Suprapubic skin (tissue), 4 donors: Measurements from ENCODE around the gene C1GALT1.

Source experiments
- EP300 ChIP-seq: sonication (generic); formaldehyde crosslinking; IDR thresholded peaks from one replicate; pipeline ENCODE4 v1.6.1; 2017; ENCODE audit warnings: antibody characterized with exemption
- POLR2A ChIP-seq, 2 donors: fragments of 450-650 bp; IDR thresholded peaks; one replicate each; pipeline ENCODE4 v1.6.1; 2017; ENCODE audit warnings: antibody characterized with exemption in 2 of 2, mild to moderate bottlenecking in 2 of 2, moderate library complexity in 2 of 2
- POLR2AphosphoS5 ChIP-seq, 3 donors: sonication (generic); formaldehyde crosslinking; IDR thresholded peaks; one replicate each; pipeline ENCODE4 v1.6.1; 2017; ENCODE audit warnings: antibody characterized with exemption in 3 of 3
- TF ChIP-seq, protein P1 (sequence below), 2 donors: fragments of 200-600 bp in 1 of 2; fragments of 450-650 bp in 1 of 2; sonication (generic) in 1 of 2; IDR thresholded peaks; one replicate each; pipeline ENCODE4 v1.5.1; 2016 to 2019; ENCODE audit warnings: antibody characterized with exemption in 2 of 2, mild to moderate bottlenecking in 1 of 2, moderate library complexity in 1 of 2

DNA sequence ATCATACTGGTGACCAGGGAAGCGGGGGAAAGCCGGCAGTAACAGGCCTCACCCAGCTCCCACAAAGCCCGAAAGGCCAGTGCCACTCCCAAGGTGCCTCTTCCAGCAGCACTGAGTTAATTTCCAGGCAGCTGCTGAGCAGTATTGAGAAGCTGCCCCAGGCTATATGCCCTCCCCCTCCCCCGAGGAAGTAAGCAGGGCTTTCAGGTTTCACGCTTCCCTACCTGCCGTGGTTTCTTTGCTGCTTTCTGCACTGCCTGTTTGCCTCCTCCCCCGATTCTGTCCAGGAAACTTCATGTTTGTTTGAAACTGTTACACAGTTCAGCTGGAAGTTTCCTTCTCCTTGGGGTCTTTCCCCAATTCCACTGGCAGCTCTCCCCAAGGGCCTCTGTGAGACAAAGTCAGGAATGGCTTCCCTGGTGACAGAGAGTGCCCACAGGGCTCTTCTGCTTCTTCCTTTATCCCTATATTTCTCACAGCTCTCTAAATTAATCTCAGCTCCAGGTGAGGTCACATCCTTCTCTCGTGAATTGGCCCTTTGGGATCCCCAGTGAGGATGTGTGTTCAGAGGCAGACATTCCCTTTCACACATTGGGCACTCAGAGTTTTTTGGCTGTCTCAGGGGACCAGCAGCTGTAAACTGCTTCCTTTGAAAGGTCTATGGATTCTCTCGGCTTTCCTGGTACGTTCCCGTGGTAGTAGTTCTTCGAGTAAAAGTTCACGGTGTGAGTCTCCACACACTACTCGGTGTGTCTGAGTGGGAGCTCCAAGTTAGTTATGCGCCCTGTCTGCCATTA lies 19.4 kb downstream of the C1GALT1 start:
- TF ChIP-seq, protein P1, sequence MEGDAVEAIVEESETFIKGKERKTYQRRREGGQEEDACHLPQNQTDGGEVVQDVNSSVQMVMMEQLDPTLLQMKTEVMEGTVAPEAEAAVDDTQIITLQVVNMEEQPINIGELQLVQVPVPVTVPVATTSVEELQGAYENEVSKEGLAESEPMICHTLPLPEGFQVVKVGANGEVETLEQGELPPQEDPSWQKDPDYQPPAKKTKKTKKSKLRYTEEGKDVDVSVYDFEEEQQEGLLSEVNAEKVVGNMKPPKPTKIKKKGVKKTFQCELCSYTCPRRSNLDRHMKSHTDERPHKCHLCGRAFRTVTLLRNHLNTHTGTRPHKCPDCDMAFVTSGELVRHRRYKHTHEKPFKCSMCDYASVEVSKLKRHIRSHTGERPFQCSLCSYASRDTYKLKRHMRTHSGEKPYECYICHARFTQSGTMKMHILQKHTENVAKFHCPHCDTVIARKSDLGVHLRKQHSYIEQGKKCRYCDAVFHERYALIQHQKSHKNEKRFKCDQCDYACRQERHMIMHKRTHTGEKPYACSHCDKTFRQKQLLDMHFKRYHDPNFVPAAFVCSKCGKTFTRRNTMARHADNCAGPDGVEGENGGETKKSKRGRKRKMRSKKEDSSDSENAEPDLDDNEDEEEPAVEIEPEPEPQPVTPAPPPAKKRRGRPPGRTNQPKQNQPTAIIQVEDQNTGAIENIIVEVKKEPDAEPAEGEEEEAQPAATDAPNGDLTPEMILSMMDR (IDR thresholded peaks at IDR 0.05) = no peak
- TF ChIP-seq EP300 (no peak), POLR2AphosphoS5 (IDR thresholded peaks at IDR 0.05) (no peak), POLR2A (IDR thresholded peaks at IDR 0.05) (no peak)
